Endodermal cell (in vitro differentiated cells): ENCODE measurements around the gene CPED1. TPM values are rescaled to one million over a fixed set of nuclear protein-coding genes. Genes with fewer than 3 reads are reported as not detected.

Source experiments
- DNase-seq: peaks from one replicate; pipeline ENCODE4 v3.0.0-alpha.2; 2017
- H3K27ac ChIP-seq: 2 replicates; pipeline ENCODE4 v1.5.1; 2013; ENCODE audit warnings: mild to moderate bottlenecking, low read depth, low read length, moderate library complexity
- H3K27me3 ChIP-seq: 2 replicates; pipeline ENCODE4 v1.6.1; 2013; ENCODE audit warnings: mild to moderate bottlenecking, low read length, moderate library complexity; ENCODE audit not compliant: insufficient read depth, control insufficient read depth, poor library complexity, severe bottlenecking
- H3K36me3 ChIP-seq: 2 replicates; pipeline ENCODE4 v1.7.0; 2013; ENCODE audit warnings: mild to moderate bottlenecking, low read length, moderate library complexity; ENCODE audit not compliant: control insufficient read depth, insufficient read depth
- H3K4me1 ChIP-seq: one replicate; pipeline ENCODE4 v1.7.0; 2013; ENCODE audit warnings: low read length; ENCODE audit not compliant: control insufficient read depth, insufficient read depth
- H3K4me3 ChIP-seq: 2 replicates; pipeline ENCODE4 v1.5.1; 2013; ENCODE audit warnings: mild to moderate bottlenecking, low read length, moderate library complexity
- H3K9ac ChIP-seq: 2 replicates; pipeline ENCODE4 v1.6.1; 2013; ENCODE audit warnings: mild to moderate bottlenecking, low read length, moderate library complexity; ENCODE audit not compliant: poor library complexity, severe bottlenecking; ENCODE audit errors: extremely low read depth
- H3K9me3 ChIP-seq: 2 replicates; pipeline ENCODE4 v1.6.1; 2013; ENCODE audit warnings: mild to moderate bottlenecking, low read length, moderate library complexity; ENCODE audit not compliant: control insufficient read depth
- H3K27ac Mint-ChIP-seq: 2 replicates; pipeline ENCODE4 v1.8.0; 2020; ENCODE audit warnings: mixed read lengths
- H3K27me3 Mint-ChIP-seq: 2 replicates; pipeline ENCODE4 v1.8.0; 2021; ENCODE audit warnings: mild to moderate bottlenecking, mixed read lengths; ENCODE audit not compliant: insufficient read depth
- H3K36me3 Mint-ChIP-seq: 2 replicates; pipeline ENCODE4 v1.8.0; 2020; ENCODE audit warnings: low read depth, mixed read lengths
- H3K4me1 Mint-ChIP-seq: 2 replicates; pipeline ENCODE4 v1.8.0; 2020; ENCODE audit warnings: mixed read lengths
- H3K4me3 Mint-ChIP-seq: 2 replicates; pipeline ENCODE4 v1.8.0; 2020; ENCODE audit warnings: mild to moderate bottlenecking, moderate library complexity, mixed read lengths
- H3K9me3 Mint-ChIP-seq: 2 replicates; pipeline ENCODE4 v1.8.0; 2020; ENCODE audit warnings: mild to moderate bottlenecking, mixed read lengths
- CTCF ChIP-seq: fragments of 200-600 bp; sonication (generic); conservative IDR thresholded peaks from 2 replicates; pipeline ENCODE4 v1.5.0; 2021; ENCODE audit warnings: antibody characterized with exemption, mild to moderate bottlenecking
- WGBS, 2 experiments: methylation state at CpG; one replicate each; pipeline versions ENCODE4 v1.1.5 to v1.1.7; 2013; ENCODE audit warnings: missing lambda C conversion rate in 2 of 2, mixed read lengths in 1 of 2; ENCODE audit not compliant: insufficient coverage in 1 of 2, insufficient read length in 1 of 2; 5-methylcytosine and 5-hydroxymethylcytosine counted together
- total RNA-seq, 2 donors: library from RNA; stranded (reverse); fragmentation: NEBNext Ultra II Directional in 1 of 2; extraction: Animal tissue kit (Norgen Biotek cat#: 25700) in 1 of 2; gene quantifications; 2 replicates in 1 of 2; 3 replicates in 1 of 2; pipeline ENCODE4 v1.2.1, GENCODE V29; 2021

Gene CPED1
- total RNA-seq, 2 donors from 2014 or later = 1.1 TPM; not detected in 1

- no peak for DNase-seq
- H3K9me3 Mint-ChIP-seq = no peaks in the 10 kb centered on the region
- WGBS, 2 experiments = 0 to 1% methylated on average over 1 to 3 of the region's 3 CpGs
- no peak overlapping the region for H3K27ac Mint-ChIP-seq
- no peak overlapping the region for H3K27ac ChIP-seq
- no peak for TF ChIP-seq CTCF
- H3K27me3 ChIP-seq = peaks cover 95% of the 10 kb centered on the region
- no peak overlapping the region for H3K4me3 Mint-ChIP-seq
- H3K4me1 Mint-ChIP-seq = peaks cover 12% of the 10 kb centered on the region
- no peaks in the 10 kb centered on the region for H3K36me3 Mint-ChIP-seq
- no peaks in the 10 kb centered on the region for H3K36me3 ChIP-seq
- no peaks in the 10 kb centered on the region for H3K9me3 ChIP-seq
- no peaks in the 10 kb centered on the region for H3K4me1 ChIP-seq
- no peak overlapping the region for H3K4me3 ChIP-seq
- peaks cover 56% of the 10 kb centered on the region for H3K27me3 Mint-ChIP-seq
- H3K9ac ChIP-seq = no peak overlapping the region
These were observed 1.2 kb upstream of the CPED1 start for GRCh38 chr7:120987280-120987679.

GRCh38 chr7:120987683-120988590, 574 bp upstream of the CPED1 start:
- peak overlapping the region; percentile 52 for H3K4me3 Mint-ChIP-seq
- WGBS, 2 experiments = 27 to 32% methylated on average over 10 to 12 of the region's 12 CpGs
- H3K27me3 Mint-ChIP-seq = peaks cover 56% of the 10 kb centered on the region
- Histone ChIP-seq H3K9me3 (no peaks in the 10 kb centered on the region), H3K27me3 (peaks cover 95% of the 10 kb centered on the region), H3K36me3 (no peaks in the 10 kb centered on the region), H3K4me3 (peak overlapping the region; percentile 52), H3K27ac (no peak overlapping the region), H3K4me1 (no peaks in the 10 kb centered on the region), H3K9ac (no peak overlapping the region)
- DNase-seq = peak; percentile 94
- H3K4me1 Mint-ChIP-seq = peaks cover 12% of the 10 kb centered on the region
- no peaks in the 10 kb centered on the region for H3K36me3 Mint-ChIP-seq
- H3K9me3 Mint-ChIP-seq = no peaks in the 10 kb centered on the region
- H3K27ac Mint-ChIP-seq = no peak overlapping the region
- peak; percentile 98 for TF ChIP-seq CTCF

GRCh38 chr7:120989257-120990220, 1.0 kb downstream of the CPED1 start:
- H3K27me3 ChIP-seq = peaks cover 84% of the 10 kb centered on the region
- H3K4me3 ChIP-seq = no peak overlapping the region
- Mint-ChIP-seq H3K9me3 (no peaks in the 10 kb centered on the region), H3K27ac (no peak overlapping the region), H3K27me3 (peaks cover 52% of the 10 kb centered on the region), H3K4me3 (no peak overlapping the region), H3K4me1 (peaks cover 12% of the 10 kb centered on the region), H3K36me3 (no peaks in the 10 kb centered on the region)
- H3K9me3 ChIP-seq = no peaks in the 10 kb centered on the region
- H3K36me3 ChIP-seq = no peaks in the 10 kb centered on the region
- H3K4me1 ChIP-seq = no peaks in the 10 kb centered on the region
- no peak overlapping the region for H3K27ac ChIP-seq
- WGBS, 2 experiments = 84 to 91% methylated on average over 8 to 15 of the region's 15 CpGs
- H3K9ac ChIP-seq = no peak overlapping the region
- TF ChIP-seq CTCF = no peak
- peak; percentile 49 for DNase-seq
